Measurements from ENCODE around the gene RTN4RL2. TPM values are rescaled to one million over a fixed set of nuclear protein-coding genes. Genes with fewer than 3 reads are reported as not detected.

The RTN4RL2 gene
- total RNA-seq, 1 donor from 2014 or later: 0.67 TPM

- Histone ChIP-seq H3K36me3 (ENCODE audit: control insufficient read depth, insufficient read depth, low read length) (no peaks in the 10 kb centered on the region), H3K27me3 (ENCODE audit: control insufficient read depth, insufficient read depth, low read length) (peaks cover 74% of the 10 kb centered on the region), H3K4me3 (ENCODE audit: low read depth, low read length) (no peak overlapping the region)
- no peak for DNase-seq (ENCODE audit: low read depth)
- no peak for TF ChIP-seq CTCF (IDR thresholded peaks at IDR 0.05; ENCODE audit: insufficient read depth, low read length, poor library complexity, severe bottlenecking)
Measured at GRCh38 chr11:57462597-57462996, 2.3 kb downstream of the RTN4RL2 start.

- H3K27me3 ChIP-seq (ENCODE audit: control insufficient read depth, insufficient read depth, low read length): peaks cover 66% of the 10 kb centered on the region
- no peaks in the 10 kb centered on the region for H3K36me3 ChIP-seq (ENCODE audit: control insufficient read depth, insufficient read depth, low read length)
- no peak overlapping the region for H3K4me3 ChIP-seq (ENCODE audit: low read depth, low read length)
- no peak for DNase-seq (ENCODE audit: low read depth)
- TF ChIP-seq CTCF (IDR thresholded peaks at IDR 0.05; ENCODE audit: insufficient read depth, low read length, poor library complexity, severe bottlenecking): no peak
Measured at GRCh38 chr11:57463671-57464538, 3.6 kb downstream of the RTN4RL2 start.

- Histone ChIP-seq H3K27me3 (ENCODE audit: control insufficient read depth, insufficient read depth, low read length) (peaks cover 58% of the 10 kb centered on the region), H3K36me3 (ENCODE audit: control insufficient read depth, insufficient read depth, low read length) (no peaks in the 10 kb centered on the region), H3K4me3 (ENCODE audit: low read depth, low read length) (no peak overlapping the region)
- DNase-seq (ENCODE audit: low read depth): no peak
- no peak for TF ChIP-seq CTCF (IDR thresholded peaks at IDR 0.05; ENCODE audit: insufficient read depth, low read length, poor library complexity, severe bottlenecking)
Measured at GRCh38 chr11:57464539-57465181, 4.3 kb downstream of the RTN4RL2 start.

- no peak for TF ChIP-seq CTCF (IDR thresholded peaks at IDR 0.05; ENCODE audit: insufficient read depth, low read length, poor library complexity, severe bottlenecking)
- no peak overlapping the region for H3K4me3 ChIP-seq (ENCODE audit: low read depth, low read length)
- H3K36me3 ChIP-seq (ENCODE audit: control insufficient read depth, insufficient read depth, low read length): no peaks in the 10 kb centered on the region
- peaks cover 40% of the 10 kb centered on the region for H3K27me3 ChIP-seq (ENCODE audit: control insufficient read depth, insufficient read depth, low read length)
- DNase-seq (ENCODE audit: low read depth): no peak
Measured at GRCh38 chr11:57466680-57467079, 6.4 kb downstream of the RTN4RL2 start.

- Histone ChIP-seq H3K36me3 (ENCODE audit: control insufficient read depth, insufficient read depth, low read length) (no peaks in the 10 kb centered on the region), H3K4me3 (ENCODE audit: low read depth, low read length) (no peak overlapping the region), H3K27me3 (ENCODE audit: control insufficient read depth, insufficient read depth, low read length) (peaks cover 30% of the 10 kb centered on the region)
- no peak for DNase-seq (ENCODE audit: low read depth)
- no peak for TF ChIP-seq CTCF (IDR thresholded peaks at IDR 0.05; ENCODE audit: insufficient read depth, low read length, poor library complexity, severe bottlenecking)
Measured at GRCh38 chr11:57467508-57468157, 7.3 kb downstream of the RTN4RL2 start.

Data from kidney epithelial cell (primary cell).